Measurements from ENCODE around the gene CSMD2.

Gene CSMD2

DNA sequence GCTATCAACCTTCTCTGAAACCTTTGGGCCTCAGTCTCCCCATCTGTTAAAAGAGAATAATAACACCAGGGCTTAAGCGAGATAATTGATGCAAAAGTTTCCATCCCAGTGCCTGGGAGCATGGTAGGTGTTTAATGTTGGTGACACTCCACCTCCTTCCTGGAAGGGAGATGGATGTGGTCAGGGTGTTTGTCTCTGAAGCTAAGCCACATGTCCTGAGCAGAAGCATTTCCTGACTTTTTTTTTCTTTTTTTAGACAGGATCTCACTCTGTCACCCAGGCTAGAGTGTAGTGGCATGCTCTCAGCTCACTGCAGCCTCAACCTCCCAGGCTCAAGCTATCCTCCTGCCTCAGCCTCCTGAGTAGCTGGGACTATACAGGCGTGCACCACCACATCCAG is 373.8 kb downstream of the CSMD2 start:
- DNase-seq: no peak

DNA sequence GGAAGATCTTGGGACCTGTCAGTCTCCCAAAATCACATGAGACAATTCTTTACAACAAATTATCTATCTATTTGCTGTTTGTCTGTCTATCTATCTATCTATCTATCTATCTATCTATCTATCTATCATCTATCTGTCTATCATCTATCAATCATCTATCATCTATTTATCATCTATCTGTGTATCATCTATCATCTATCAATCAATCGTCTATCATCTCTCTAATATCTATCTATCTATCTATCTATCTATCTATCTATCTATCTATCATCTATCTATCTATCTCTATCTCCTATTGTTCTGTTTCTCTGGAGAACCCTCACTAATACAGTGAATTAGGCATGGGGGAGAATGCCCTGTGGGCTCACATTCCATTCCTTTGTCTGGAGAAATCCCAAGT is 374.5 kb downstream of the CSMD2 start:
- DNase-seq: no peak

- DNase-seq: no peak
Measured at GRCh38 chr1:33784876-33785275, 380.2 kb downstream of the CSMD2 start.

DNA sequence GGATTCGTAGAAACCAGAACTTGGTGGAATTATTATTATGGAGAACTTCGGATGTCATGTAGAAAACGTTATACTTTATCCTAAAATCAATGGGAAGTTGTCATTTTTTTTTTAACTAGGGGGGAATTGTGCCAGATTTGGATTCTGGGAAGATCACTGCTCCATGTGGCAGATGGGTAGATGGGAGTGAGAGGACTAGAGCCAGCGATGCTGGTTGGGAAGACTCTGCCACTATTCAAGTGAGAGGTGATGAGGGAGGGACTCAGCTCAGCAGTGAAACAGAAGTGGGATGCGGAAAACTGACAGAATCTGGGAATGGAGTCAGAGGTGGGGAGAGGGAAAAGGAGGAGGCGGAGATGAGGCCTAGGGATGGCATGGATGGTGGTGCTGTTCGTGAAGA is 382.3 kb downstream of the CSMD2 start:
- no peak for DNase-seq

- DNase-seq: no peak
Measured at GRCh38 chr1:33781652-33782051, 383.4 kb downstream of the CSMD2 start.

DNA sequence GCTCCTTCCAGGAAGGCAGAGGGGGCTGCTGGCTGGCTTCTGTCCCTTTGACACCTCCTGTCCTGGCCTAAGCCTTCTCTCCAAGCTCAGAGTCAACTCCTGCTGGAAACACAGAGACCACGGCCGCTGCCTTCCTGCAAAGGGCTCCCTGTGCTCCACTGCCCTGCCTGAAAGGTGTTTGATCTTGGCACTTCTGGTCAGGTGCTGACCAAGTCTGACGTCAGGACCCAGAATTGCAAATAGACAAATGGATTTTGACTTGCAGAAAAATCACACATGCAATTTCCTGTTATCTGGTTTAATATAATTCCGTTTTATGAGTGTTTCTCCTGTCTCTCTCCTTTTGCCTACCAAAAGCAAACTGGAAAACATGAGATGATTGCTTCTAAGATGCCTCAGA is 387.7 kb downstream of the CSMD2 start:
- no peak for DNase-seq

GRCh38 chr1:33768821-33769220 is 396.2 kb downstream of the CSMD2 start:
- no peak for DNase-seq

DNA sequence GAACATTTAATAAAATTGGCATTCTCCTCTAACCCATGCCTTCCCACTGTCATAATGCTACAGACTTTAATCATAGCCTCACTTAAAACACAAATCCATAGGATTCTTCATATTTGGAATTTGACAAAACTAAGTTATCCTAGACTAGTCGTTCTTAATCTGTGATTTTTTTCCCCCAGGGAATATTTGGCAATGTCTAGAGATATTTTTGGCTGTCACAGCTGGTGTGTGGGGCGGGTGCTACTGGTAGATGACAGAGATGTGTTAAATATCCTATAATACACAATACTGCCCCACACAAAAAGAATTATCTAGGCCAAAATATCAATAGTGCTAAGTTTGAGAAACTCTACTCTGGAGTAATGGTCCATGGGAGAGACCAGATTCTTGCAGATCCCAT is 396.9 kb downstream of the CSMD2 start:
- no peak for DNase-seq

DNA sequence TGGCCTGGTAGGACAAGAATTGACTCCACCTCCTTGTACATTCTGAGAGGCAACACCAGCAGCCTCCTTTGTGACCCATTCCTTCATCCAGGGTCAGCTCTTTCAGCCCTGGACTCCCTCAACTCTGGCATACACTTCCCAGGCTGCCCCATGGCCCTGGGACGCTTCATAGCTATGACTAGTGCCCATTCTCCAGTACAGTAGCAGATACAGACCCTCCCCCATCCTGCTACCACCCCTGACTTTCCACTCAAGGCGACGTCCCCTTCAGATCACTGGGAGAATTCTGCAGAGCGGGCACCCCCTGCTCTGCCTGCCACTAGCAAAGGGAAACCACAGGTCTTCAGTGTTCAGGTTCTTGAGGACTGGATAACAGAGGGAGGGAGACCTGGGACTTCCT is 400.9 kb downstream of the CSMD2 start:
- no peak for DNase-seq

DNA sequence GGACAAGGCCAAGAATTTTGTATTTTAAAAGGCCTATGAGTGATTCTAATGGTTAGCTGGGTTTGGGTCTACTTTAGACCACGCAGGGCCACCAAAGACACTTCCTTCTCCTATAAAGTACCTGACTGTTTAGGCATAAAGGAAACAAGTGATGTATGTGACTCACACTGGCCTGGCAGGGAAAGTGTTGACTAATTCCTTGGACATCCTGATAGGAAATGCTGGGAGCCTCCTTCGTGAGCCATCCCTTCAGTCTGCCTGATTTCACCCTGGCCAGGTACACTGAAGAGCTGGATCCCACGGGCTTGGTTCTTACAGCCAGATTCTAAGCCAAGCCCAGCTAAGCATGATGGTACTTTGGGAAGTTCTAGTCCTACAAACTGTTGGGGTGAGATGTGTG is 401.6 kb downstream of the CSMD2 start:
- no peak for DNase-seq

GRCh38 chr1:33762962-33763361 is 402.1 kb downstream of the CSMD2 start:
- DNase-seq: no peak

- no peak for DNase-seq
Measured at GRCh38 chr1:33762109-33762830, 402.8 kb downstream of the CSMD2 start.

DNA sequence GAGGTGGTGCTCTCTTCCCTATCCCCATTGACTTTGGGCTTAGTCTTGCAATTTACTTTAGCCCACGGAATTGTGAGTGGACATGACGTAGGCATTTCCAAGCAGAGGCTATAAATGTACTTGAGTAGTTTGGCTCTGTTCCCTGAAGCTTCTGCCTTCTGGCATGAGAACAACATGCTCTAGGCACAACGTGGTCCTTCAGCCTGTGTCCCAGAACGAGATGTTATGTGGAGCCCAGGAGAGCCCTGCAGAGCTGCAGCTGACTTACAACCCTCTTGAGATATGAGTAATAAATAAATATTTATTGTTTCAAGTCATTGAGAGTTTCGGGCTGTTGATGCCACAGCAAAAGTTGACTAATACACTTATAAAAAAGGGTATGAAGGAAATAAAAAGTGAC is 406.3 kb downstream of the CSMD2 start:
- no peak for DNase-seq

GRCh38 chr1:33753087-33753856 is 411.8 kb downstream of the CSMD2 start:
- no peak for DNase-seq

GRCh38 chr1:33745942-33746341 is 419.1 kb downstream of the CSMD2 start:
- DNase-seq: no peak

GRCh38 chr1:33743221-33743998 is 421.6 kb downstream of the CSMD2 start:
- no peak for DNase-seq

DNA sequence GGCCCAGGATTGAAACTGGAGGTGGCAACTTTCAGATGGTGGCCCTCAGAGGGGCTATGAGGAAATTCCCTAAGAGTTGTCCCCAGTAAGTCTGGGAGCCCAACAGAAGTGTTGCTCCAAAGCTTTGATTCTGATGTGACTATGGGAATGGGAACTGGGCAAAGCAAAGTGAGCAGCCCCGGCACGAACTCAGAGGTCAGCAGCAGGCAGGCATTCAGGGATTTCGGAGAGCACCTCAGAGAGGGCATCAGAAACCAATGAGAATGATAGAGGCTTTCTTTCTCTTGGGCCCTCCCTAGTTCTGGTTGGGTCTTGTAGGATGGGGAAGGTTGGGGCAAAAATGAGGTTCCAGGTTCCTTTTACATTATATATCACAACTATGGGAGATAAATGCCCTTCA is 422.4 kb downstream of the CSMD2 start:
- no peak for DNase-seq

GRCh38 chr1:33741749-33742148 is 423.3 kb downstream of the CSMD2 start:
- DNase-seq: no peak

DNA sequence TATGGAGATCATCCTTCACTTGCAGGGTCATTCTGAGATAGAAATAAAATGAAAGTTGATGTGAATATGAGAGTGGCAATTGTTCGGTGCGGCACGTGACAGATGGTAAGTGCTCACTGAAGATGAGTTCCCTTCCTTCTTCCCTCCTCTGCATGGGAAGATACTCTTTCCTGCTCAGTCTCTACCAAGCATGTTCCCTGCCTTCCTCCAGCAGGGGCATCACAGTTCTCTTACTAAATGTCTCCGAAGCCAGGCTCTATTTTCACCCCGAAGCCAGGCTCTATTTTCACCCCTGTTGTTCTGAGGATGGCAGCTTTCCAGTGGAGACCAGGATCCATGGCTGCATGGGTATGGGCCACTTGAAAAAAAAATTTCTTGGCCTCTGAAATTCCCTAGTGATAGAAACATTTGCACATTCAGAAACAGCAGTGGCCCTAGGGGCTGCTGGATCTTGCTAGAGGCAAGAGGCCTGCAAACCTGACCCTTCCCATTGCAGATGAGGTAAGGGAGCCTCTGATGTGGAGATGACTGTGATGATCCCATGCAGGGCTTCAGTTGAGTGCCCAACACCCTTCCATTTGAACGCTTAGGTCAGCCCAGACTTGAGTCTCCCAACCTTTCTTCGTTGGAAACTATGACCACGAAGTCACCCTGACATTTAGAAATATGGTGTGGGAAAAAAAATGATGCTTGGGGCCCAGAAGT is 424.8 kb downstream of the CSMD2 start:
- DNase-seq: no peak

- no peak for DNase-seq
Measured at GRCh38 chr1:33738976-33739375, 426.1 kb downstream of the CSMD2 start.

DNA sequence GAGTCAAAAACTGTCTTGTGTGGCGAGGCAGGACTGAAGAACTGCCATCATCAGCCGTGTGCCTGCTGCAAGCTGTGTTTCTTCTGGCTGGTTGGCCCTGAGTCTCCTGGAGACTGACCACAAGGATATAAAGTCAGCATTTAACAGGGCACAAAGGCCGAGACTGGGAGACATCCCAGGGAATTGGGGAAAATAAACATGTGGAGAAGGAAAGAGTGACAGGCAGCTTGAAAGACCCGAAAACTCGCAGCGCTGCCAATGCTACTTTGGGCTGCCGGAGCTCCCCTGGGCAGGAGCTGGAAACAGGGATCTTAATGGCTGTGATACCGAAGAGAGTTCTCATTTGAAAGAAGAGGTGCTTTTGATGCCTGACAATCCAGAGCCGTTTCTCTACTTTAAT is 426.5 kb downstream of the CSMD2 start:
- DNase-seq: no peak

DNA sequence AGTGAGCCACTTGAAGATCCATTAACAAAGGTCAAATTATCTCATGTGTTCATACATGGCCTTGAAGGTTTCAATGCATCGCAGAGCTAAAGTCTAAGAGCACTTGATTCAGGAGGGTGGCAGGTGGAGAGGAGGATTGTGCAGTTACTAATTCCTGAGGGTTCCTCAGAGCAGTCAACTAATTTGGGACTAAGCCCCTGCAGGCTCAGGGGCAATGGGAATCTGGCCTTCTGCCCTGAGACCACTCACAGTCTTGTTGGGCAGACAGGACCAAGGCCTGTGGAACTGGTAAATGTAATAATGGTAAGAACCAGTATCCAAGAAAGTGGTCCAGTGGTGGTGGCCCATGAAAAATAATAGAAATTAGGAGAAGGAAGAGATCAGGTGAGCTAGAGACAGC is 428.5 kb downstream of the CSMD2 start:
- DNase-seq: no peak

GRCh38 chr1:33735624-33736023 is 429.4 kb downstream of the CSMD2 start:
- DNase-seq: no peak
